ENCODE results near the gene ITGA11.

ITGA11 gene

DNA sequence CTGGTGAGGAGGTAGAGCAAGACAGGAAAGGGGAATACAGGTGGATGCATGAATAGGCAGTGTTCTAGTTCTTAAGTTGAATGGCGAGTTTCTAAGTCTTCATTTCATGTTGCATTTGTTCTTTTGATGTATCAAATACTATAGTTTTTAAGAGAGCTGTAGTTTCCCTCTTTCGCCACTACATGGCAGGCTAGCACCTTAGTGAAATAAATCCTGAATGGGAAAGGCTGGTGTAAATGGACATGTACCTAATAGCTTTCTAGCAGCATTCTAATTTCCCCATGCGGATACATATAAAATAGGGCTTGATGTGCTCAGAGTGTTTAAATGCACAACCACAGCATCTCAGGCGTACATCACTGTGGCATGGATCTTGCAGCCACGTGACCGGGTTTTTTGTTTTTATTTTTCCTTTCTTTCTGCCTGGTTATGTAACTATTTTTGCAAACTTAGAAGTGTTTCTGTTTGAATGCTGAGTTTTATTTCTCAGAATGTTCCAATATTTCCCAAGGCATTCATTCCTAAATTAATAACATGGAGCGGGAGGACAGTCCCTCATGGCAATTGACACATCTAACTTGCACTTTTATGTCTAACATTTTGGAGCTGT lies 178.9 kb downstream of the ITGA11 start:
- DNase-seq = peak; percentile 55

DNA sequence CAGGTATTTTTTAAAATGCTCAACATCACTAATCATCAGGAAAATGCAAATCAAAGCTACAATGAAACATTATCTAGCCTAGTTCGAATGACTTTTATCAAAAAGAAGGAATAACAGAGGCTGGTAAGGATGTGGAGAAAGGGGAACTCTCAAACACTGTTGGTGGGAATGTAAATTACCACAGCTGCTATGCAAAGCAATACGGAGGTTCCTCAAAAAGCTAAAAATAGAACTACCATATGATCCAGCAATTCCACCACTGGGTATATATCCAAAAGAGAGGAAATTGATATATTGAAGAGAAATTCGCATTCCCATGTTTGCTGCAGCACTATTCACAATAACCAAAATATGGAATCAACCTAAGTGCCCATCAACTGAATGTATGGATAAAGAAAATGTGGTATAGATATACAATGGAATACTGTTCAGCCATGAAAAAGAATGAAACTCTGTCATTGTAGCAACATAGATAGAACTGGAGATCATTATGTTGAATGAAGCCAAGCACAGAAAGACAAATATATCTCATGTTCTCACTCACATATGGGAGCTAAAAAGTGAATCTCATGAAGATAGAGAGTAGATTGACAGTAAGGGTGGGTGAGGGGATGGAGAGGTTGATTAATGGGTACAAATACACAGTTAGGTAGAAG lies 182.8 kb downstream of the ITGA11 start:
- peak; percentile 25 for DNase-seq
